GM18861 (cell line): ENCODE measurements around the gene SMIM34.
"Not testable (repeated sequence)": the region's sequence is repeated elsewhere in the genome, so short reads cannot be mapped to it uniquely, and the experiment has no call there.

Experiments used
- ATAC-seq: cut with Tn5 transposase; IDR thresholded peaks from one replicate; pipeline ENCODE4 v1.9.1; 2021; ENCODE audit not compliant: unreplicated experiment

Gene SMIM34

DNA sequence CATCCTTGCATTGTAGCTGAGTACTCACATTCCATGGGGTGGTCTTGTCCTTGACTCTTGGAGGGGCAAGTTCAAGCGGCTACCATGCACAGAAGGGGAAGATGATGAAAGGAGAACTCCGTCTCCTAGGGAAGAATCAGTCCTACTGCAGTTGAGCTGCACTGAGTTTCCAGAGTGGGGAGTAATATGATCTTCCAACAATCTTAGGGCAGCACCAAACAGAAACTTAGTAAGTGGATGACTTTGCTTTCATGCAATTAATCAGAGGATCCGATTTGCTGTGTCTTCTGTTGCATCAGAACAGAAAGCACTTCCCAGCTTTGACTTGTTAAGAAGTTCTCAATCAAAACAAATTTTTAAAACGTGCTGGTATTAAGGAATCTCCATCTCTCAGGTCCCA, at the start of gene SMIM34:
SMIM34 (minus strand) TSS at position 147 of the 400 bp plus-strand sequence; CDS start at position 35, 112 bp downstream.
- ATAC-seq = not testable (repeated sequence)

DNA sequence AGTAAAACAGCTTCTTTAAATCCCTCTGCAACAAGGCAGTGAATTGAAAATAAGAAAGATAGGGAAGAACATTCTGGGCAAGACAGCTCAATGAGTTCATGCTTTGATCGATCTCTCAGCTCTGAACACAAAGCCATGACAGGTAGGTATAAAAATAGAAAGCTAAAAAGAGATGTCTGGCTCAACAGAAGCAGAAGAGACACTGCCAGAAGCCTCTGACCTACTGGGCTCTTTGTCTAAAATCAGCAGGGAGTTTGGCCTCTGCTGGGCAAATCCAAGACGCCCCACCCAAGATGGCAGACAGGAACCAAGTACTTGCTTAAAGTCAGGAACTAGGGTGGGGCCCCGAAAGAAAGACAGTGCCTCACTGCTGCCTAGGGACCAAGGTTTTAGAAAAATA, 43.6 kb upstream of the SMIM34 start:
- not testable (repeated sequence) for ATAC-seq

DNA sequence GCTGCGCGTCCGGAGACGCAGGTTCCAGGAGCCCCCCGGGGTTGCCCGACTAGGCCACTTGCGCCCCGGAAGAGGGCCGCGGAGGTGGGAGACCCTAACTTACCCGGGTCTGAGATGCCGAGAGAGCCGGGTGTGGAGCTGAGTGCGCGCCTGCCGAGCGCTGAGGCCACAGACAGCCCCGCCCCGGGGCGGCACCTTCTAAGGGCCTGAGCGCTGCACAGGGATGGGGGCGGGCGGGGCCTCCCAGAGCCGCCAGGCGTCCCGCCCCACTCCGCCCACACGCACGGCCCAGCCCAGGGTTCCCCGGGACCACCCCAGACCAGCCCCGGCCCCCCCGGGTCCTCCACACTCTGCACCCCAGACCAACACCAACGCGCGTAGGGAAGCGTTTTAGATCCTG, 35.7 kb upstream of the SMIM34 start:
- ATAC-seq = not testable (repeated sequence)

GRCh38 chr21:34458266-34458665, 34.5 kb upstream of the SMIM34 start:
- not testable (repeated sequence) for ATAC-seq

GRCh38 chr21:34456180-34456579, 32.4 kb upstream of the SMIM34 start:
- not testable (repeated sequence) for ATAC-seq

- not testable (repeated sequence) for ATAC-seq
Measured at GRCh38 chr21:34455628-34456027, 31.9 kb upstream of the SMIM34 start.

- not testable (repeated sequence) for ATAC-seq
Measured at GRCh38 chr21:34447018-34447417, 23.3 kb upstream of the SMIM34 start.

- ATAC-seq = not testable (repeated sequence)
Measured at GRCh38 chr21:34443486-34443885, 19.7 kb upstream of the SMIM34 start.

GRCh38 chr21:34429710-34430109, 6.0 kb upstream of the SMIM34 start:
- not testable (repeated sequence) for ATAC-seq

DNA sequence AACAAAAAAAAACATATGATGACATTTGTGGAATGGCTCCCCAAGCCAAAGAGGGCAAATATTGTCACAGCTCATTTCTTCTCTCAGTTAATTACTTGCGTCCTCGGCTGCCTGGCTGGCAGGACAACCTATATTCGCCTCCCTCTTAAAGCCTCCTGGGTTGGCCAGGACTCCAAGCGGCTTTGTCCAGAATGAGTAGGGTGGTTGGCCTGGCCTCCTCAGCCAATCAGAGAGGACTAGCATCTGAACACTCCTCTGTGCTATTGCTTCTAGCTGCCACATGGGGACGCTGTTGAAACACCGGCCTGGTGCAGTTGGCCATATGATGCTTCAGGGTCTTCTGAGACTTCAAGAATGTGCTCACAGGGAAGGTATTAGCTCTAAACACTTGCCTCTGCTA, 4.7 kb upstream of the SMIM34 start:
- ATAC-seq = not testable (repeated sequence)

GRCh38 chr21:34427339-34427738, 3.6 kb upstream of the SMIM34 start:
- not testable (repeated sequence) for ATAC-seq

GRCh38 chr21:34417448-34418077, 6.2 kb downstream of the SMIM34 start:
- not testable (repeated sequence) for ATAC-seq

DNA sequence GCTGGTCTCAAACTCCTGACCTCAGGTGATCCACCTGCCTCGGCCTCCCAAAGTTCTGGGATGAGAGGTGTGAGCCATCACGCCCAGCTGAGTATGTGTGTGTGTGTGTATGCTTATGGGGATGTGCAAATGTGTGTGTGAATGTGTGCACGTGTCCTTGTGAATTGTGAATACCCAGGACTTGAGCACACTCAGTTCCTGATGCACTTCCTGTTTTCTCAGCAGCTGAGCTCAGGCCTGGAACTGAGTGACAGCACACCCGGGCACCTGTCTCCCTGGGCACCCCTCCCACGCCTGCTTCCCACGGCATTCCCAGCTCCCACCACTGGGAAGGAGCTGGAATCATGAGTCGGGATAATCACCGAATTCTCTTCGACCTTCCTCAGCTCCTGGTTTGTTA, 16.5 kb downstream of the SMIM34 start:
- ATAC-seq = not testable (repeated sequence)

DNA sequence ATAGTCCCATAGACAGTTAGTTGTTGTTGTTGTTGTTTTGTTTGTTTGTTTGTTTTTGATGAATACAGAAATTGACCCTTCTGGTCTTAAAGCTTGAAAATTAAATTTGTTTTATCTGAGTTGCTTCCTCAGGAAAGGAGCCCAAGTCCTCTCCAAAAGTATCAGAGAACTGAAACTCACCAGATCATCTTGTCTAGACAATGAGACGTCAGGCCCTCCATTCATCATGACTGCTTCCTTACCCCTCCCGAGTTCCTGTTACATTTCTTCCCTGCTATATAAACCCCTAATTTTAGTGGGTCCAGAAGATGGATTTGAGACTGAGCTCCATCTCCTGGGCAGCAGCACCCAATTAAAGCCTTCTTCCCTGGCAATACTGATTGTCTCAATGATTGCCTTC, 17.1 kb downstream of the SMIM34 start:
- ATAC-seq = not testable (repeated sequence)

DNA sequence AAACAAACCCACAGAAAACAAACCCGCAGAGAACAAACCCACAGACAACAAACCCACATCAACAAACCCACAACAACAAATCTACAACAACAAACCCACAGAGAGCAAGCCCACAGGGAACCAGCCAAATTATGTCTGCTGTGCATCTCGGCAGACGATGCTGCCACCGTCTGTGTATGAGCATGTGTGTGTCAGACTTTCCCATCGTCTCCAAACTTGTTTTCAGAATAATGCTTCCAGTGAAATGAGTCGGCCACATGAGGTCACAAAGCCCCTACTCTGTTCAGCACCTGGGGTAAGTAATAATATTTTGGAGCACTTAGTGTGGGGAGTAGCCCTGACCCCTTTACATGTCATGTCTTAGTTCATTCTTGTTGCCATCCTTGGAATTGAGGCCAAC, 17.6 kb downstream of the SMIM34 start:
- ATAC-seq = not testable (repeated sequence)

GRCh38 chr21:34405686-34406085, 18.1 kb downstream of the SMIM34 start:
- not testable (repeated sequence) for ATAC-seq

DNA sequence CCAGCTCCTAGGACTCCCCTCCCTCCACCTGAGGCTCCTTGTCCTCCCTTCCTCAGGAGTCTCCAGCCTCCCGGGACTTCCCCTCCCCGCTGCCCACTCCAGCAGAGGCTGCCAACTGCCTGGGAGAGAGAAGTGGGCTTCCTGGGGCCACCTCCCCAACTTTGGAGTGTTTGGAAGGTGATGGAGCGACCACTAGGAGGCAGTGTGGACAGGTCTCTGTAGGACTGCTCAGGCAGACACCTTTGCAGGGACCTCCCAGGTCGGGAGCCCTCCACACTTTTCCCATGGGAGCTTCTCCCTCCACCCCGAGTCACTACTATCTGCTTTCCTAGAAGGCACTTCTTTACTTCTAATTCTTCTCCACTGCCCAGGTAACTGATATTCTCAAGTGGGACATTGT, 19.0 kb downstream of the SMIM34 start:
- not testable (repeated sequence) for ATAC-seq

- ATAC-seq = not testable (repeated sequence)
Measured at GRCh38 chr21:34400522-34400921, 23.2 kb downstream of the SMIM34 start.

DNA sequence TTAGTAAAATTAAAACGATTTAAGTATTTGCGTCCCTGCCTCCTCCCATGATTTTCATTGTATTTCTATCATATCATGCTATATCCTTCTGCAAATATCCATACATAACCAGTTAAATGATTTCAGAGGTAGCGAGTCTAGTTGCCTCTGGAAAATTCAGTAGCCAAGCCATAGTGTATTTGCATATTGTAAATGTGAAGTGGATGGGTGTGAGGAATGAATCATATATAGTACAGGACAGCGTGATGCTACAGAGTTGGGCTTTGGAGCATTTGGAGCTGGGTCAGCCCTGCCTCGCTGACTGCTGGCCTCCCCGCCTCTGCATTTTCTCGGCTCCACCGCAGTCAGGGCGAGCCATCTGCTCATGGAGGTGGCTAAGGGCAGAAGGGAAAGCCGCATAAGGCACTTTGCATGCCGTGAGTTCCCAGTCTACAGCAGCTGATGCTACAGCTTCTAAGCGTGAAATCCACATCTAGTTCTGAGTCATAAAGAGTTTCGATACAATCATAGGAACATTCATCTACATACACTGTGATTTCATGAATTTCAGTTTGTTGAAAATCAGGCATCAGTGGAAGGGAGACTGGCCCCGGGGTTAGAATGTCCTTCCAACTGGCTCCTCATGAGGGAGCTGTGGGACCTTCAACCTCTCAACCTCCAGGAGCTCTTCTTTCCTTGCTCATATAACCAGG, 39.9 kb downstream of the SMIM34 start:
- ATAC-seq = peak; percentile 81

DNA sequence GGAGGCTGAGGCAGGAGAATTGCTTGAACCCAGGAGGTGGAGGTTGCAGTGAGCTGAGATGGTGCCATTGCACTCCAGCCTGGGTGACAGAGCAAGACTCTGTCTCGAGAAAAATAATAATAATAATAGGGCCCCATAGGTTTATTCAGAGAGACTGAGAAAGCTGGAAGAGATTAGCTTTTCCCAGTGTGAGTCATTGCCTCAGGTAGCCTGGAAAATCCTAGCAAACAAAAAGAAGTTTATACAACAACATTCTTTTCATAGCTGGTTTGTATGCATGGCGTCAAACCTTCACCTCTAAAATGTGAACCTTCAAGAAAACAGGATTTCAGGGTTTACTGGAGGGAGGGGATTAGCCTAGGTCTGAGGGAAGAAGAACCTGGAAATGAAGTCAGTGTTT, 40.6 kb downstream of the SMIM34 start:
- not testable (repeated sequence) for ATAC-seq

GRCh38 chr21:34375619-34375972, 48.2 kb downstream of the SMIM34 start:
- peak; percentile 52 for ATAC-seq

DNA sequence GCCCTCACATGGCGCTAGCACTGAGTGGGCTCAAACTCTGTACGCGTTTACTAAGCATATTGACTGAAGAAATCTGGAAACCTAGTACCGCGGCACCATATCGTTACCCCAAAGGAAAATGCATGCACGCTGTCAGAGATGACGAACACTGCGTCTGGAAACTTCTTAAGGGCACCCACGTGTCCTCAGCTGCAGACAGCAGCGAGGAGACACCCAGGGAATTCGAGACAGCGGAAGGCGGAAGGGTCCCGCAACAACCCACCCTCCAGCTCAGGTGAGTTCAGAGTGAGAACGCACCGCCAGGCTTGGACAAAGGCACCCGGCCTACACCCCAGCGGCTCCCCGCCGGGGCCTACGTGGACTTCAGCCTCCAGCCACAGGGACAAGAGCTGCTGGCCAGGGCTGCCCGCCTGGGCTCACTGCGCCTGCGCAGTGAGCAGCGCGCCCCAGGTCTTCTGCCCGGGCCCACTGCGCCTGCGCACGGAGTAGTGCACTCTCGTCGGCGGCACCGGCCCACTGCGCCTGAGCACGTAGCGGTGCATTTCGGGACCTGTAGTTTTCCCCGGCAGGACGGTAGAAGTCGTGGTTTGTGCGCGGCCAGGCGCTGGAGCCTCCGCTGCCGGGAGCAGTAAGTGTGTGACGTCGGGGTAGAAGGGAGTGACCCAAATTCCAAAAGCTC, 48.7 kb downstream of the SMIM34 start, which contains the start of gene SMIM11:
SMIM11 (plus strand) TSS at position 568 of the 679 bp plus-strand sequence. CDS start 3,998 bp downstream, outside the sequence.
- peak; percentile 85 for ATAC-seq
